WTC11 (cell line): ENCODE results near the gene PGF. TPM values are rescaled to one million over a fixed set of nuclear protein-coding genes. Genes with fewer than 3 reads are reported as not detected.

Experiments used
- ATAC-seq: fragments of 200-7000 bp; cut with Tn5 transposase; 2 replicates; pipeline ENCODE4 v1.10.0; 2021; ENCODE audit warnings: mild to moderate bottlenecking, moderate library complexity
- CTCF ChIA-PET: fragments of 300-600 bp; sonication (Branson Sonifier 250); formaldehyde crosslinking; loops from one replicate; lab custom pipeline; 2021; ENCODE audit warnings: antibody characterized with exemption; lab: Charles Lee
- POLR2A ChIA-PET: fragments of 350-600 bp; sonication (Branson Sonifier 250); formaldehyde crosslinking; loops from one replicate; lab custom pipeline; 2021; ENCODE audit warnings: antibody characterized with exemption; lab: Charles Lee
- DNase-seq: peaks from one replicate; pipeline ENCODE4 v3.0.0; 2021; ENCODE audit warnings: low spot score
- H3K27ac Mint-ChIP-seq: 2 replicates; pipeline ENCODE4 v1.8.0; 2021; ENCODE audit warnings: mixed read lengths
- H3K27me3 Mint-ChIP-seq: 2 replicates; pipeline ENCODE4 v1.8.0; 2021; ENCODE audit warnings: low read depth, mild to moderate bottlenecking, moderate library complexity, mixed read lengths
- H3K36me3 Mint-ChIP-seq: 2 replicates; pipeline ENCODE4 v1.8.0; 2021; ENCODE audit warnings: mixed read lengths
- H3K4me1 Mint-ChIP-seq: 2 replicates; pipeline ENCODE4 v1.8.0; 2022; ENCODE audit warnings: mixed read lengths
- H3K4me3 Mint-ChIP-seq: 2 replicates; pipeline ENCODE4 v1.8.0; 2021; ENCODE audit warnings: mild to moderate bottlenecking, moderate library complexity, mixed read lengths
- H3K9me3 Mint-ChIP-seq: 2 replicates; pipeline ENCODE4 v1.8.0; 2021; ENCODE audit warnings: mixed read lengths
- AR ChIP-seq: fragments of 250-450 bp; sonication (Bioruptor Pico); IDR thresholded peaks from 2 replicates; pipeline ENCODE4 v1.9.0; 2021; ENCODE audit warnings: mild to moderate bottlenecking
- CBFB ChIP-seq: sonication (generic); formaldehyde crosslinking; IDR thresholded peaks from 2 replicates; pipeline ENCODE4 v1.8.1; 2022; ENCODE audit warnings: mild to moderate bottlenecking, low read depth, missing genetic modification reagents
- CREB1 ChIP-seq: sonication (generic); formaldehyde crosslinking; IDR thresholded peaks from 2 replicates; pipeline ENCODE4 v1.8.0; 2023; ENCODE audit warnings: mild to moderate bottlenecking, missing genetic modification reagents
- E2F1 ChIP-seq: sonication (generic); formaldehyde crosslinking; IDR thresholded peaks from 2 replicates; pipeline ENCODE4 v1.8.0; 2022; ENCODE audit warnings: mild to moderate bottlenecking, missing genetic modification reagents
- GRHL2 ChIP-seq: fragments of 250-450 bp; sonication (Bioruptor Pico); IDR thresholded peaks from 2 replicates; pipeline ENCODE4 v1.8.0; 2022; ENCODE audit warnings: mild to moderate bottlenecking, moderate library complexity; ENCODE audit not compliant: insufficient replicate concordance, severe bottlenecking
- IRF1 ChIP-seq: sonication (generic); formaldehyde crosslinking; IDR thresholded peaks from 2 replicates; pipeline ENCODE4 v1.8.0; 2023; ENCODE audit warnings: missing genetic modification reagents
- IRF2 ChIP-seq: sonication (generic); formaldehyde crosslinking; IDR thresholded peaks from 2 replicates; pipeline ENCODE4 v1.8.0; 2022; ENCODE audit warnings: low read depth, missing genetic modification reagents, borderline replicate concordance
- JUN ChIP-seq: sonication (generic); formaldehyde crosslinking; IDR thresholded peaks from 2 replicates; pipeline ENCODE4 v1.8.0; 2023; ENCODE audit warnings: mild to moderate bottlenecking, missing genetic modification reagents
- KAT7 ChIP-seq: sonication (generic); formaldehyde crosslinking; IDR thresholded peaks from 2 replicates; pipeline ENCODE4 v1.8.1; 2023; ENCODE audit warnings: missing genetic modification reagents, mild to moderate bottlenecking, borderline replicate concordance
- NR1H2 ChIP-seq: sonication (generic); formaldehyde crosslinking; IDR thresholded peaks from 2 replicates; pipeline ENCODE4 v1.9.0; 2021; ENCODE audit warnings: mild to moderate bottlenecking, moderate library complexity, missing genetic modification reagents
- PRDM15 ChIP-seq: sonication (generic); formaldehyde crosslinking; IDR thresholded peaks from 2 replicates; pipeline ENCODE4 v1.8.0; 2022; ENCODE audit warnings: missing genetic modification reagents
- SMAD3 ChIP-seq: sonication (generic); formaldehyde crosslinking; IDR thresholded peaks from 2 replicates; pipeline ENCODE4 v1.8.0; 2022; ENCODE audit warnings: missing genetic modification reagents, mild to moderate bottlenecking, borderline replicate concordance
- SP1 ChIP-seq: sonication (generic); formaldehyde crosslinking; conservative IDR thresholded peaks from 2 replicates; pipeline ENCODE4 v1.8.1; 2022; ENCODE audit warnings: missing genetic modification reagents
- TCF7 ChIP-seq: sonication (generic); formaldehyde crosslinking; IDR thresholded peaks from 2 replicates; pipeline ENCODE4 v1.8.0; 2022; ENCODE audit warnings: mild to moderate bottlenecking, low read depth, missing genetic modification reagents, moderate library complexity
- ZBTB21 ChIP-seq: sonication (generic); formaldehyde crosslinking; IDR thresholded peaks from 2 replicates; pipeline ENCODE4 v1.8.1; 2023; ENCODE audit warnings: mild to moderate bottlenecking, missing genetic modification reagents, borderline replicate concordance
- ZNF416 ChIP-seq: fragments of 250-450 bp; sonication (Bioruptor Pico); IDR thresholded peaks from 2 replicates; pipeline ENCODE4 v1.9.0; 2021; ENCODE audit warnings: mild to moderate bottlenecking, inconsistent platforms
- ZNF425 ChIP-seq: fragments of 250-450 bp; sonication (Bioruptor Pico); conservative IDR thresholded peaks from 2 replicates; pipeline ENCODE4 v1.9.0; 2021; ENCODE audit warnings: mild to moderate bottlenecking
- ZNF512 ChIP-seq: sonication (generic); formaldehyde crosslinking; IDR thresholded peaks from 2 replicates; pipeline ENCODE4 v1.8.1; 2022; ENCODE audit warnings: missing genetic modification reagents, borderline replicate concordance
- ZNF671 ChIP-seq: fragments of 250-450 bp; sonication (Bioruptor Pico); IDR thresholded peaks from 2 replicates; pipeline ENCODE4 v1.8.0; 2021; ENCODE audit warnings: mild to moderate bottlenecking
- total RNA-seq: library from RNA; stranded (reverse); gene quantifications from 3 replicates; pipeline ENCODE4 v1.2.3, GENCODE V29; 2021

The PGF gene
- total RNA-seq, 1 experiment from 2014 or later = 6.7 TPM

GRCh38 chr14:74953686-74954085, 1.7 kb downstream of the PGF start (continued):
- TF ChIP-seq KAT7 (CRISPR knock-in tag) = no peak
- no peak for TF ChIP-seq GRHL2 (CRISPR knock-in tag)

GRCh38 chr14:74952697-74953484, 2.5 kb downstream of the PGF start:
- Mint-ChIP-seq H3K4me3 (no peak overlapping the region), H3K27me3 (peaks cover 15% of the 10 kb centered on the region), H3K36me3 (no peaks in the 10 kb centered on the region), H3K9me3 (no peaks in the 10 kb centered on the region), H3K4me1 (peaks cover 12% of the 10 kb centered on the region), H3K27ac (no peak overlapping the region)
- ATAC-seq = no peak
- CTCF ChIA-PET = interaction anchor here (0.6 to 3.0 kb wide), 2 partner anchors 7 to 47 kb away, joined by 3 to 54 read pairs; no protein-coding TSS in a partner anchor
- TF ChIP-seq IRF1 (CRISPR knock-in tag) (no peak), PRDM15 (CRISPR knock-in tag) (no peak), ZNF671 (no peak), CREB1 (CRISPR knock-in tag) (no peak), TCF7 (CRISPR knock-in tag) (no peak), ZNF416 (CRISPR knock-in tag) (no peak), ZBTB21 (CRISPR knock-in tag) (no peak), SP1 (CRISPR knock-in tag) (no peak), SMAD3 (CRISPR knock-in tag) (no peak), ZNF512 (CRISPR knock-in tag) (no peak), AR (CRISPR knock-in tag) (no peak)
- DNase-seq = no peak
- POLR2A ChIA-PET = no interaction called here

GRCh38 chr14:74952180-74952665, 3.2 kb downstream of the PGF start:
- ATAC-seq = no peak
- Mint-ChIP-seq H3K4me1 (peaks cover 12% of the 10 kb centered on the region), H3K27ac (no peak overlapping the region), H3K9me3 (no peaks in the 10 kb centered on the region), H3K36me3 (no peaks in the 10 kb centered on the region), H3K27me3 (peaks cover 14% of the 10 kb centered on the region), H3K4me3 (no peak overlapping the region)
- CTCF ChIA-PET = interaction anchor here (0.6 kb wide), 2 partner anchors 10 to 91 kb away, joined by 3 to 4 read pairs; no protein-coding TSS in a partner anchor
- no peak for DNase-seq
- POLR2A ChIA-PET = no interaction called here
- TF ChIP-seq CBFB (CRISPR knock-in tag) (no peak), JUN (CRISPR knock-in tag) (no peak), IRF1 (CRISPR knock-in tag) (no peak), NR1H2 (CRISPR knock-in tag) (no peak), IRF2 (CRISPR knock-in tag) (no peak), ZNF425 (CRISPR knock-in tag) (no peak), E2F1 (CRISPR knock-in tag) (no peak)
